Activated T-helper 1 cell treated with anti-CD3 and anti-CD28 coated beads, Interleukin-12 subunit alpha, Interleukin-12 subunit beta, Interleukin-2, Interleukin-4 antibody, amounts not matched to agents 30 ng/mL and 10 ng/mL and 1 ng/mL, durations not matched to agents 14 hours and 24 hours and 36 hours (primary cell): Measurements from ENCODE around the gene RNF181. TPM values are rescaled to one million over a fixed set of nuclear protein-coding genes. Genes with fewer than 3 reads are reported as not detected.

ENCODE experiments used
- DNase-seq: peaks from one replicate; pipeline ENCODE4 v3.0.0; 2021; ENCODE audit warnings: low spot score
- H3K27ac Mint-ChIP-seq: one replicate; pipeline ENCODE4 v1.8.0; 2021; ENCODE audit warnings: mild to moderate bottlenecking, mixed read lengths
- H3K27me3 Mint-ChIP-seq: one replicate; pipeline ENCODE4 v1.8.0; 2022; ENCODE audit warnings: mild to moderate bottlenecking, moderate library complexity, mixed read lengths; ENCODE audit not compliant: insufficient read depth
- H3K36me3 Mint-ChIP-seq: one replicate; pipeline ENCODE4 v1.8.0; 2021; ENCODE audit warnings: low read depth, mixed read lengths
- H3K4me1 Mint-ChIP-seq: one replicate; pipeline ENCODE4 v1.8.0; 2021; ENCODE audit warnings: low read depth, mixed read lengths
- H3K4me3 Mint-ChIP-seq: one replicate; pipeline ENCODE4 v1.8.0; 2021; ENCODE audit warnings: mild to moderate bottlenecking, moderate library complexity, mixed read lengths
- H3K9me3 Mint-ChIP-seq: one replicate; pipeline ENCODE4 v1.8.0; 2021; ENCODE audit warnings: mixed read lengths
- intact Hi-C: fragments of 100-400 bp; cut with micrococcal nuclease; formaldehyde crosslinking; loops from one replicate; pipeline ENCODE4 v1.15.1; 2024
- total RNA-seq: library from RNA; stranded (reverse); gene quantifications from 2 replicates; pipeline ENCODE4 v1.2.3, GENCODE V29; 2022

RNF181 gene
- total RNA-seq, 1 donor from 2014 or later: 111 TPM

DNA sequence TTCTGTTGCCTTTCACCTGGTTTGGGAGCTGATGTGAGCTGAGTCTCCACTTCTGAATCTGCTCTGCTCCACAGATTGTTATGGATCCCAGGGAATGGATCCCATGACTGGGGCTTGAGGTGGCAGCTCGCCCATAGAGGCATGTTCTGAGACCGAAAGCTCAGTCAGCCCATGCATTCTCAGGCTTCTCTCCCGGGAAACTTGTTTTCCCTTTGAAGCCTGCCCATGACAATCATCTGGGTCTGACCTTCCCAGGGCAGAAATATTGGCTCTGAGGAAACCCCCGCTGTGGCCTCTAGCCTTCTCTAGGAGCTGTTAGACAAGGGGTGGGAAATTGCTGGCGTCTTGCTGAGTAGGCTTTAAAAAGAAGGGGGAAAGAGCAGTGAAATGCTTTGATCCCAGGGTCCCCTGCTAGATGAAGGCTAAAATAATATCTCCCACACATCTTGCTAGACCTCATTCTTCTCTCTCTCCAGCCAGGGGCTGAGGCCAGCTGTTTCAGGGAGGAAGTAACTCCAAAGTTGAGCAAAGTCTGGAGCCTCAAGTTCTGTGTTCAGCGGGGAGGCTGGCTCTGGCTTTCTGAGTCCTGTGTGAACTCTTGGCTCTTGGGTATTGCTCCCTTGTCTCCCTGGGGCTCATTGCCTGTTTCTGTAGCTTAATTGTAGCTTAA lies 16.1 kb upstream of the RNF181 start:
- H3K27ac Mint-ChIP-seq: no peak overlapping the region
- H3K9me3 Mint-ChIP-seq: no peaks in the 10 kb centered on the region
- peaks cover 20% of the 10 kb centered on the region for H3K36me3 Mint-ChIP-seq
- H3K4me1 Mint-ChIP-seq: peaks cover 45% of the 10 kb centered on the region
- H3K4me3 Mint-ChIP-seq: peak overlapping the region; percentile 91
- intact Hi-C loops: loop anchor here (2.0 kb wide), 1 partner anchor 15 kb away; the partner anchor contains the start of gene RNF181
- no peaks in the 10 kb centered on the region for H3K27me3 Mint-ChIP-seq
- no peak for DNase-seq

DNA sequence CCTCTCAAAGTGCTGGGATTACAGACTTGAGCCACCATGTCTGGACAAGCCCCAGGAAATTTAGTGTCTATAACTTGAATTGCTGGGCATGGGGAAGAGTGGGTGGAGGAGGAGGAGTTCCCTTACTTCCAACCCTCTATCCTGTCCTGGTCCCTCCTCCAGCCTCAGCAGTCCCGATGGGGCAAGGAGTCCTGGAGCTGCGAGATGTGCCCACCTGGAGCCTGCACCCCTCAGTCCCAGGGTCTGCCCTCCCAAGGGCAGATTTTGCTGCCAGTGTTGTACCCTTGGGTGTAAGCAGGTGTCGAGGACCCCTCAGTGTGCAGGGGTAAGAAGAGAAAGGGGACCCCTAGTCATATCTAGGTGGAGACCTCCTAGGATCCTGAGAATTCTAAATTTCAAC lies 15.3 kb upstream of the RNF181 start:
- Mint-ChIP-seq H3K36me3 (peaks cover 20% of the 10 kb centered on the region), H3K27me3 (no peaks in the 10 kb centered on the region), H3K9me3 (no peaks in the 10 kb centered on the region), H3K4me1 (peaks cover 52% of the 10 kb centered on the region), H3K4me3 (peak overlapping the region; percentile 63), H3K27ac (no peak overlapping the region)
- intact Hi-C loops: no loop called here
- no peak for DNase-seq

DNA sequence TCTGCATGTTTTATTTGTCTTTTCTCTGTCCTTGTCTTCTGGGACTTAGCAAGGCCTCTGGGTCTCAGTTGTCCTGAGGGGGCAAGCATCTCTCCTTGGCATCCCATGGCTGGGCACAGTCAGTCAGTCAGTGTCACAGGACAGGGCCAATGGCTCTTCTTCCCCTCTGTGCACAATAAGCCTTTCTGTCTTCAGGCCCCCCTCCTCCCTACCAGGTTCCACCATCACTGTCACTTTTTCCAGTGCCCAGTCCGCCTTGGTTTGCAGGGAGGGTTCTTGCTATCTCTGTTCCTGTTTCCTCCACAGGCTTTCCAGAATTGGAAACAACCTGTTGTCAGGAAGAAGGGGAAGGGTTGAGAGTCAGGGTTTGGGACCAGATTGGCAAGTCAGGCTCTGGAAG lies 13.1 kb upstream of the RNF181 start:
- peaks cover 58% of the 10 kb centered on the region for H3K4me1 Mint-ChIP-seq
- H3K27ac Mint-ChIP-seq: peak overlapping the region; percentile 31
- H3K36me3 Mint-ChIP-seq: peaks cover 22% of the 10 kb centered on the region
- H3K9me3 Mint-ChIP-seq: no peaks in the 10 kb centered on the region
- intact Hi-C loops: no loop called here
- no peak overlapping the region for H3K4me3 Mint-ChIP-seq
- no peak for DNase-seq
- H3K27me3 Mint-ChIP-seq: no peaks in the 10 kb centered on the region

GRCh38 chr2:85583667-85584353 lies 11.7 kb upstream of the RNF181 start:
- Mint-ChIP-seq H3K4me3 (peak overlapping the region; percentile 84), H3K27ac (peak overlapping the region; percentile 90), H3K36me3 (peaks cover 20% of the 10 kb centered on the region), H3K4me1 (peaks cover 55% of the 10 kb centered on the region), H3K9me3 (no peaks in the 10 kb centered on the region), H3K27me3 (no peaks in the 10 kb centered on the region)
- intact Hi-C loops: loop anchor here (1.0 to 2.0 kb wide), 3 partner anchors 19 to 166 kb away; partner anchors contain the start of genes MAT2A, SH2D6 and TMEM150A
- no peak for DNase-seq

GRCh38 chr2:85584354-85584856 lies 11.1 kb upstream of the RNF181 start, which contains the start of gene VAMP5:
VAMP5 (plus strand) TSS chr2:85584431; CDS start chr2:85584491, 60 bp downstream.
- H3K4me1 Mint-ChIP-seq: peaks cover 50% of the 10 kb centered on the region

GRCh38 chr2:85584857-85585780 lies 10.4 kb upstream of the RNF181 start:
- H3K9me3 Mint-ChIP-seq: no peaks in the 10 kb centered on the region
- H3K4me3 Mint-ChIP-seq: peak overlapping the region; percentile 88
- intact Hi-C loops: loop anchor here (1.0 to 2.0 kb wide), 4 partner anchors 10 to 167 kb away; partner anchors contain the start of genes MAT2A, RNF181, SH2D6 and TMEM150A
- peaks cover 43% of the 10 kb centered on the region for H3K4me1 Mint-ChIP-seq
- DNase-seq: no peak
- H3K27ac Mint-ChIP-seq: peak overlapping the region; percentile 94
- H3K36me3 Mint-ChIP-seq: peaks cover 18% of the 10 kb centered on the region
- no peaks in the 10 kb centered on the region for H3K27me3 Mint-ChIP-seq

More at GRCh38 chr2:85584354-85584856, 11.1 kb upstream of the RNF181 start, which contains the start of gene VAMP5:
- intact Hi-C loops: loop anchor here (1.0 to 2.0 kb wide), 3 partner anchors 18 to 166 kb away; partner anchors contain the start of genes MAT2A, SH2D6 and TMEM150A
- DNase-seq: no peak
- no peaks in the 10 kb centered on the region for H3K27me3 Mint-ChIP-seq
- H3K27ac Mint-ChIP-seq: peak within 1 kb of the TSS; percentile 94
- H3K36me3 Mint-ChIP-seq: peaks cover 18% of the 10 kb centered on the region
- no peaks in the 10 kb centered on the region for H3K9me3 Mint-ChIP-seq
- H3K4me3 Mint-ChIP-seq: peak within 1 kb of the TSS; percentile 88

GRCh38 chr2:85585781-85586105 lies 9.8 kb upstream of the RNF181 start:
- peak overlapping the region; percentile 94 for H3K27ac Mint-ChIP-seq
- no peaks in the 10 kb centered on the region for H3K9me3 Mint-ChIP-seq
- H3K36me3 Mint-ChIP-seq: peaks cover 15% of the 10 kb centered on the region
- peaks cover 40% of the 10 kb centered on the region for H3K4me1 Mint-ChIP-seq
- peak overlapping the region; percentile 88 for H3K4me3 Mint-ChIP-seq
- DNase-seq: no peak
- no peaks in the 10 kb centered on the region for H3K27me3 Mint-ChIP-seq
- intact Hi-C loops: loop anchor here (1.0 to 2.0 kb wide), 3 partner anchors 10 to 47 kb away; partner anchors contain the start of genes MAT2A, RNF181 and TMEM150A

GRCh38 chr2:85588236-85588635 lies 7.3 kb upstream of the RNF181 start:
- Mint-ChIP-seq H3K27ac (no peak overlapping the region), H3K9me3 (no peaks in the 10 kb centered on the region), H3K36me3 (peaks cover 4% of the 10 kb centered on the region), H3K27me3 (no peaks in the 10 kb centered on the region), H3K4me1 (peaks cover 39% of the 10 kb centered on the region), H3K4me3 (no peak overlapping the region)
- intact Hi-C loops: no loop called here
- no peak for DNase-seq

DNA sequence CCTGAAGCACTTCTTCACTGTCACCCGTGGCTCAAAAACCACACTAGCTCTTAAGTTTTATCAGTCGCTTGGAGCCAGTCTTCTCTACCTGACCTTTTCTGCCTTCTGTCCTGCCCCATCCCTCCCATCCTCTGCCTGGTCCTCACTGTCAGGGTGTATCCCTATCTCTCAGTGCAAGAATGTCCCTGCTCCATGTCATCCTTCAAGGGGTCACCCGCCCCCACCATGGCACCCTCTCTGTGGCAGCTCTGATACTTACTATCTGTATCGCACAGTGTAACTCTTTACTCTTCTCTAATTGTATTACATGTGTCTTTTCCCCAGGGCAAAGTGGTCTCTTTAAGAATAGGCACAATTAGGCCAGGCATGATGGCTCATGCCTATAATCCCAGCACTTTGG lies 6.9 kb upstream of the RNF181 start:
- Mint-ChIP-seq H3K9me3 (no peaks in the 10 kb centered on the region), H3K36me3 (peaks cover 2% of the 10 kb centered on the region), H3K4me1 (peaks cover 35% of the 10 kb centered on the region), H3K27me3 (no peaks in the 10 kb centered on the region), H3K4me3 (no peak overlapping the region), H3K27ac (no peak overlapping the region)
- intact Hi-C loops: no loop called here
- DNase-seq: no peak

DNA sequence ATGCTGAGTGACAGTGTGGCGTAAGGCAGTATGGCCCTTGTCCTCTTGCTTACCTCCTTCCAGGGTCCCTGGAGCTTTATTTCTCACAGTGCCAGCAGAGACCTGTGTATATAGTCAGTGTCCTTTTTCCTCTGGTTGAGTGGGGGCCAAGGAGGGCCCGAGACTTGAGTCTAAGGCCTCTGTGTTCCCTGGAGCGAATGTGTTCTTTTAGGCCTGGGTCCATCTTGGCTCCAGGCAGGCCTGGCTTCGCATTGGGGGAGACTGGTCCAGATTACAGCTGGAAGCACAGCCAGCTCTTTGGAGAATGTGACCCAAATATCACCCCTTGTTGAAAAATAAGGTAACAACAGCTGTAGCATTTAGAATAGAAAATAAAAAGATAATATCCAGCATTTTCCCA lies 6.4 kb upstream of the RNF181 start:
- intact Hi-C loops: no loop called here
- no peaks in the 10 kb centered on the region for H3K27me3 Mint-ChIP-seq
- H3K4me1 Mint-ChIP-seq: peaks cover 34% of the 10 kb centered on the region

GRCh38 chr2:85589982-85590791 lies 5.4 kb upstream of the RNF181 start:
- Mint-ChIP-seq H3K4me3 (no peak overlapping the region), H3K9me3 (no peaks in the 10 kb centered on the region), H3K27me3 (no peaks in the 10 kb centered on the region), H3K36me3 (peaks cover 5% of the 10 kb centered on the region), H3K4me1 (peaks cover 35% of the 10 kb centered on the region), H3K27ac (no peak overlapping the region)
- DNase-seq: no peak
- intact Hi-C loops: no loop called here

More for the DNA sequence above, 6.4 kb upstream of the RNF181 start:
- Mint-ChIP-seq H3K9me3 (no peaks in the 10 kb centered on the region), H3K27ac (no peak overlapping the region), H3K4me3 (no peak overlapping the region), H3K36me3 (peaks cover 3% of the 10 kb centered on the region)
- no peak for DNase-seq

GRCh38 chr2:85590950-85591349 lies 4.6 kb upstream of the RNF181 start:
- H3K4me3 Mint-ChIP-seq: no peak overlapping the region
- intact Hi-C loops: no loop called here
- H3K27me3 Mint-ChIP-seq: no peaks in the 10 kb centered on the region
- peaks cover 27% of the 10 kb centered on the region for H3K4me1 Mint-ChIP-seq
- H3K9me3 Mint-ChIP-seq: no peaks in the 10 kb centered on the region
- peaks cover 8% of the 10 kb centered on the region for H3K36me3 Mint-ChIP-seq
- no peak overlapping the region for H3K27ac Mint-ChIP-seq
- DNase-seq: no peak
